SHP77 treated with DMSO at 0.1 percent for 48 hours (cell line): ENCODE data around the gene SRRM4.
"Not testable (repeated sequence)": the region's sequence is repeated elsewhere in the genome, so short reads cannot be mapped to it uniquely, and the experiment has no call there.

Experiments
- DNase-seq: peaks from one replicate; lab custom pipeline; 2025; lab: John Stamatoyannopoulos, UW

Gene SRRM4, protein sequence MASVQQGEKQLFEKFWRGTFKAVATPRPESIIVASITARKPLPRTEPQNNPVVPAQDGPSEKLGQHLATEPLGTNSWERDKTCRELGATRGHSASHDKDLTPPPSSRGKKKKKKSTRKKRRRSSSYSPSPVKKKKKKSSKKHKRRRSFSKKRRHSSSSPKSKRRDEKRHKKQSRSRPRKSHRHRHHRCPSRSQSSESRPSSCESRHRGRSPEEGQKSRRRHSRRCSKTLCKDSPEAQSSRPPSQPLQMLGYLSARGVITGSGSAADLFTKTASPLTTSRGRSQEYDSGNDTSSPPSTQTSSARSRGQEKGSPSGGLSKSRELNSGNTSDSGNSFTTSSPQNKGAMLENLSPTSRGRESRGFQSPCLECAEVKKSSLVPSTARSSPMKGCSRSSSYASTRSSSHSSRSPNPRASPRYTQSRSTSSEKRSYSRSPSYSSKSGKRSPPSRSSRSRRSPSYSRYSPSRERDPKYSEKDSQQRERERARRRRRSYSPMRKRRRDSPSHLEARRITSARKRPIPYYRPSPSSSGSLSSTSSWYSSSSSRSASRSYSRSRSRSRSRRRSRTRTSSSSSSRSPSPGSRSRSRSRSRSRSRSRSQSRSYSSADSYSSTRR

DNA sequence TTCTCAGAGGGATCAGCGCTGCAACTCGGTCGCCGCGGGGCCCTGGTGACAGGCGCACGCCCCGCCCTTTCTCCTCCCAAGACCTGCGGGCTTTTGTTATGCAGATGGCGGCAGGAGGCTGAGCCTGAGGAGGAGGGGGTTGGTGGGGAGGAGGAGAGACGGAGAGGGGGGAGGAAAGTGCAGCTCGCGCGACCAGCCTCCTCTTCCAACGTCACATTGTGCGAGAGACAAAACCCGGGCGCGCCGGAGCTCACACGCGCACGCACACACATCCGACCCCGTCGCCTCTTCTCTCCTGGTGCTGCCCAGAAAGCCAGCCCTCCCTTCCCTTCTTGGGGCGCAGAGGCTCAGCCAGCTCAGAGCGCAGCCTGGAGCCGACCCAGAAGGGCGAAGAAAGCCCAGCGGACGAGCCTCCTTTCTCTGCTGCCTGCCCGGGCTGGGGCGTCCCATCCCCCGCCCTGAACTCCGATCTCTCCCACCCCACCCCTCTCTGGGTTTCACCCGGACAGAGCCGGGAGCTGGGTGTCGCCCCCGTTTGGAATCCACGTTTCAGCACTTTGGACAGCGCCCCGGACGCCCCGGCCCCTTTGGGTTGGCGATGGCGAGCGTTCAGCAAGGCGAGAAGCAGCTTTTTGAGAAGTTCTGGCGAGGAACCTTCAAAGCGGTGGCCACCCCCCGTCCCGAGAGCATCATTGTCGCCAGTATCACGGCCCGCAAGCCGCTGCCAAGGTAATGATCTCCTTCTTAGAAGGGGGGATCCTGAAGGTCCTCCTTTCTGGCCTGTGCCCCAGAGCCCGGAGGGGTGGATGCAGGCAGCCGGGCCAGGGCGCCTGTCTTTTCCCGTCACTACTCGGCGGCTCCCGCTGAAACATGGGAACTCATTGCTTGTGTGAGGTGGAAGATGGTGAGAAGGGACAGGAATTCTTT is at the start of gene SRRM4:
SRRM4 (plus strand) TSS at position 257 of the 927 bp plus-strand sequence; CDS start at position 599, 342 bp downstream.
- DNase-seq: peak; percentile 93

- no peak for DNase-seq
Measured at GRCh38 chr12:118946256-118946655, 35.1 kb upstream of the SRRM4 start.

DNA sequence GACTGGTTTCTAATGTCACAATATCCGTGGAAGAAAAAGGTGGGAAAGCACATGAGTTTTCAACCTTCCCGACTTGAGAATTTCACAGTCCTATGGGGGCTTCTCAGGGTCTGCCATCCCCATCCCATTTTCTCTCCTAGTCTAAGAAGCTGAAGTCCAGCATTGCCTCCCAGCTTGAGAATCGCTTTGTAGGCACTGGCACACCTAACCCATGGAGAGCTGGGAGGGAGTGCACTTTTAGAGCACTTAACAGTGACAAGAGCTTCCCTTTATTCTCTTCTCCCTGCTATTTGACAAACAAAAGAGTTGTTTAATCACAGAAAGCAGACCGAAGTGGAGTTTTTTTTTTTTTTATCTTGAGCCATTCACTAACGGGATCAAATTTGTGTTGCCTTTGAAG is 22.8 kb upstream of the SRRM4 start:
- DNase-seq: no peak

DNA sequence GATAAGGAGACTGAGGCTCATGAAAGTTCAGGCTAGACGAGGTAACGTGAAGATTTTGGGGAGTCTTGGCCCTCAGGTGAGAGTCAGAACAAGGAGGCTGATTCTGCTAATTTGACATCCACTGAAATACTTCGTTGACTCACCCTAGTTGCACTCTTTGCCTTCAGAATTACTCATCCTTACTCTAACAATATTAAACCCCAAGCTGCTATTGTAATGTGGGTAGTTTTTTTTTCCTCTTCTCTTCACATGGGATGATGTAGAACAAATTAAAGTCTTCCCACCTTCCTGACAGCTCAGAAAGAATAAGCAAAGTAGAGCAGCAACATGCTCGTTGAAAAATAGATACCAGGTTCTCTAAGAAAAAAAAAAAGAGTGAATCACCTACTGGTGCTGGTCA is 22.0 kb upstream of the SRRM4 start:
- no peak for DNase-seq

- DNase-seq: no peak
Measured at GRCh38 chr12:118959985-118960560, 21.3 kb upstream of the SRRM4 start.

DNA sequence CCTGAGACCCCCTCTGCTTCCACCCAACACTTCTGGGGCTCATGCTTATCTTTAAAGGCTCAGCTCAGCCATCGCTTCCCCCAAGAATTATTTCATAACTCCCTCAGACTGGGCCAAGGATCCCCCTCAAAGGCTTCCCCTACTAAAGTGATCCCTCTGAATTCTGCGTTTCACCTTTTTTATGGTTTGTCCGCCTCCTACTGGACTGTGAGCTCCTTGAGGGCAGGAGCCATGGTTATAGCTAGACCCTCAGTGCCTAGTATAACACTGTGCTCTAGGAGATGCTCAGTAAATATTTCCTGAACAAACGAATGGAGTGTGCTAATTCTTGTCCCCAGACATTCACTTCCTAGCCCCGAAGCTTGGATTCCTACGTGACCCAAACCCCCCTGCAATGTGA is 20.5 kb upstream of the SRRM4 start:
- DNase-seq: no peak

GRCh38 chr12:118964988-118965387 is 16.4 kb upstream of the SRRM4 start:
- no peak for DNase-seq

- DNase-seq: no peak
Measured at GRCh38 chr12:118970856-118971255, 10.5 kb upstream of the SRRM4 start.

DNA sequence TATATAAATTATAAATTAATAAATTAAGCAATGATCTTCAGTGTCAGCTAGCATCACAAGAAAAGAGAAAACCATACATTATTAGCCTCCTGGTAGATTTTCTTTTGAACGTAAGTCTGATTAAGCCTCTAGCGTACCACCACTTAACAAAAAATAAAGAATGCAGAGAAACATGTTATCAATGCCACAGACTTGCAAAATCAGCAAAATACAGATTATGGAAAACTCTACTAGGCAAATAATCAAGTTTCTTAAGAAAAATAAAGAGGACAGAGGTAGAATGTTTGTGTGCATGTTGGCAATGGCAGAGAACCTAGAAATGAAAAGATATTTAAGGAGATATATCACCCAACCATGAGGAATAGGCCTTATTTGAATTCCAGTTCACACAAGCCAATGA is 8.4 kb upstream of the SRRM4 start:
- no peak for DNase-seq

- DNase-seq: peak; percentile 63
Measured at GRCh38 chr12:118979763-118980406, 1.5 kb upstream of the SRRM4 start.

DNA sequence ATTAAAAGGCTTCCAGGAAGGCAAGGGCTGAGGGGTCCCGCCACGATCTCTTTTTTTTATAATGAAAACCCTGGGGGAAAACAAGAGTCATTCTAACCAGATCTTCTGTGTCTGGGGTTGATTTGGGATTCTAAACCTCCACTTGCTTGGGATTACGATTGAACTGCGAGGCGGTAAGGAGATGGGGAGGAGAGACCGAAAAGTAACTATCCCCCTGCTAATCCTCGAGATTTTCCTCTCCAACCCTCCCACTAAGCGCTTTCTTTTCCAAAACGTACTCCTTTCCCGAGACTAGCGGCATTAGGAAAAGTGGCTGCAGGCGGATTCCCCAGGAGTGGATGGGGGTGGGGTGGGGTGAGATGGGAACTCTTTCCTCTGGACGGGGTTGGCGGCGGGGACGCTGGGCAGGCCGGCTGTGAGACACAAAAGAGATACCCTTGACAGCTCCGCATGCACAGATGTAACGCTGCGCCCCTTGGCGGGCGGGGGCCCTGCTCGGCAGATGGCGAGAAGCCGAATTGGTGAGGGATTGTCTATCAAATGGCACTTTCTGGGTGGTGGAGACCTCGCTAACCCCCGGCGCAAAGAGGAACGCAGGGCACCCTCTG is 830 bp upstream of the SRRM4 start:
- DNase-seq: peak; percentile 47

DNA sequence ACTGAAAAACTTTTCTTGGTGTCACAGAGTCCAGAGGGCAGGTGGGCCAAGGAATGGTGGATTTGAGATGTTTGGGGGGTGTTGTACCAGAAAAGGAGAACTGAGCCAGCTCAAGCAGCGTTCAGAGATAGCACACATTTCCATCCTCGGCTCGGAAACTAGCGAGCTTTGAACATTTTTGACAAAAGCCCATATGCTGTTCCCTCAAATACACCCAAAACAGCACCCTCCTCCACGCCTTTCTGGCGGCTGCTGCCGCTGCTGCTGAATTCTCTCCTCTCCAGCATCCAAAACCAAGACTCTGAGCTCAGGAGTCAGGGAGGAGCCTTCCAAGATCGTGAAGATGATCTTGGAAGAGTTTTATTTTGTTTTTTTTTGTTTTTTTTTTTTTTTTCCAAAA is 961 bp downstream of the SRRM4 start:
- DNase-seq: no peak

GRCh38 chr12:118982984-118983761 is 1.8 kb downstream of the SRRM4 start:
- DNase-seq: no peak

DNA sequence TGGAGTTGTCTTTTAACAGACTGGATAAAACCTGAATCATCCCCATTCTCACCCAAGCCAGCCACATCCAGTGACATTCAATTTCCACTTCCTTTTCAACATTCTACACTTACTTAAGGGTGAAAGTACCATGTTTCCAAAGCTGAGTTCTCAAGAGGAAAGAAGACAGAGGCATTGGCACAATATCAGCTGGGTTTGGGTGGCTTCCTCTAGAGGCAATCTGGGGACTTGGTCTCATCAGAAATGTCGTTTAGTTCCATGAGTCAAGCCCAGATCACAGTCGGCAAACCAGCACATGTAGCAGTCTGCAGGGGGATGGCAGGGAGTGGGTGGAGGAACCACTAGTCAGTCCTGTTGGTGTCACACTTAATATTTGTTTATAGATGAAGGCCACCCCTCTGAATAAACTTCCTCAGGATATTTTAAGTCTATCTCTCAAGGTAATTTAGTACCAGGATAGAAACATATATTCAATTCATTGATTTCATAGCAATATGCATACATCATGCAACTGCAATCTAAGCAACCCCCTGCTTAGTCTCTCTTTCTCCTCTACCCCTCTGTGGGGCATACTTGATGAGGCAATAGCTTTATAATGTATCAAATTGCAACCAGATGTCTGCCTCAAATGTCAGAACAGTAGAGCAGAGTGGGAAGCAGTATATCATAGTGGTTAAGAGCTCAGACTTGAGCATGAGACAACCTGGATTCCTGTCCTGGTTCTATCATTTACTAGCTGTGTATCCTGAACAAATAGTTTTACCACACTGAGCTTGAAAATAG is 3.0 kb downstream of the SRRM4 start:
- DNase-seq: peak; percentile 75

DNA sequence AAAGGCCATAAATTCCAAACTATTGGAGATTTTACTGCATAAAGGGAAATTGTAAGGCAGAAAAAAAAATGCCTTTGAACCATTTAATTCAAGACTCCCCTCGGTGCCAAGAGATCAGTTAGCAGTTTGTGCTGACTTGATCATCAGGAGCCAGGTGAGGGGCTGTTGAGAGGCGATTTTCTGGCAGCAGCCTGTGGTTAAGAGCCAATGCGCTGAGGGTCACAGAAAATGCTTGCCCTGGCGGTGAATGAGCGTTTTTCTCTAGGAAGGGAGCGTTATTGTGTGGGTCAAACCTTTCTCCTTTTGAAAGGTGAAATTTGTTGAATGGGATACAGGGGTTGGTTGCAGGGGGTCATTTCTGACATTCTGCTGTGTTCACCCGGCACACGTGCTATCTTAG is 4.7 kb downstream of the SRRM4 start:
- no peak for DNase-seq

DNA sequence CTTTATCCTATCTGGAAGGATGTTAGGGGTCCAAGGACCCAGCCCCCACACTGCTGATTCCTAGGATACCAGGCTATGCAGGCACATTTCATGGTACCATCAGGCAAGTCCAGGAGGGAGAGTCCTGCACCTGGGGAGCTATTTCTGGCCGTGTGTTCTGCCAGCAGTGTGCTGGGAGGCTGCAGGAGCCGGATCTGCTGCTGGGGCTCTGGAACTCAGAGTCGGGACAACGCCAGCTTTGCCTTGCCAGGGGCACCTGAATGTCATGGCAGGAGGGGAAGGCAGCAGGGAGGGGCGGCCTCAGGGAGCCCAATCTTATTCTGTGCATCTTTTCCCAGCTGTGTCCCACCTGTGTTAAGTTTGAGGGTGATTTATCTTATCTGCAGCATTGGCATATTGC is 17.8 kb downstream of the SRRM4 start:
- DNase-seq: no peak

GRCh38 chr12:119005085-119005484 is 23.7 kb downstream of the SRRM4 start:
- no peak for DNase-seq

DNA sequence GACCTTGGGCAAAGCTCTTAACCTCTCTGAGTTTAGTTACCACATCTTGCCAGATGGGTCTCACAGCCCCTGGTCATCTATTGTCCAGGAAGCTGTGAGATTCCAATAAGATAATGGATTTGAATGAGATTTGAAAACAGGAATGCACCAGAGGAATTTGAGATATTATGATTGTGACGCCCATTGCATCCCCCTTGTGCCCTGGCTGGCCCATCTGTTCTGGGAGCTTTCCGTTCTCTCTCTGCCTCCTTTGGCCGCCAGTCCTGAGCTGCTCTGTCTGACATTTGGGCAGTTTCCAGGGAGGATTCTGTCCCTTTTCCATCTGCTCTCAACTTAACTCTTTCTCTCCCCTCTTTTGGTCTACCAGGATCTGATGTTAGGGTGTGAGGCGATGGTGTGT is 24.6 kb downstream of the SRRM4 start:
- DNase-seq: no peak

- peak; percentile 72 for DNase-seq
Measured at GRCh38 chr12:119006746-119007145, 25.4 kb downstream of the SRRM4 start.

DNA sequence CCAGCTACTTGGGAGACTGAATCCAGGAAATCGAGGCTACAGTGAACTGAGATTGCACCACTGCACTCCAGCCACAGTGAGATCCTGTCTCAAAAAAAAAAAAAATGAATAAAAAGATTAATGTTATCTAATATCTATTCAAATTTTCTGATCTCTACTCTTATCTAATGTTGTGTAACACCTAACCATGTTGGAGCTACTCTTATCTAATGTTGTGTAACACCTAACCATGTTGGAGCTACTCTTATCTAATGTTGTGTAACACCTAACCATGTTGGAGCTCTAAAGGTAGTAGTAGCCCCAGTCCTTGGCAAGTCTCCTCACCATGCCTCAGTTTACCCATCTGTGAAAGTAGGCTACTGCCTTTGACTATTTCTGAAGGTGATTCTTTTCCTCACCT is 26.9 kb downstream of the SRRM4 start:
- DNase-seq: not testable (repeated sequence)
